Stimulated activated CD4-positive, alpha-beta T cell treated with anti-CD3 and anti-CD28 coated beads, Interleukin-15, amount 100 ng/mL, for 1 hour (primary cell): Measurements from ENCODE around the gene PAF1.

ENCODE experiments used
- DNase-seq, 2 donors: peaks; one replicate each; pipeline ENCODE4 v3.0.0-alpha.2; 2020; ENCODE audit warnings: low read depth in 1 of 2, low spot score in 1 of 2

Gene PAF1

GRCh38 chr19:39390751-39391437 is at the start of gene PAF1, which contains the start of gene MED29:
Gene PAF1 (minus strand): TSS chr19:39391106. CDS start chr19:39390864, 242 bp downstream.
Gene MED29 (plus strand): TSS chr19:39391378. CDS start chr19:39391423, 45 bp downstream.
- DNase-seq, result peak; percentile 85 to 92

GRCh38 chr19:39438270-39438934 is 47.5 kb upstream of the PAF1 start:
- DNase-seq, result no peak

GRCh38 chr19:39436350-39436716 is 45.4 kb upstream of the PAF1 start:
- DNase-seq, result no peak

- DNase-seq, result peak; percentile 99
Measured at GRCh38 chr19:39435499-39436349, 44.8 kb upstream of the PAF1 start, which contains the start of gene RPS16. Gene RPS16 (minus strand): TSS chr19:39435949. CDS start chr19:39435895, 54 bp downstream.

- DNase-seq, result no peak
Measured at GRCh38 chr19:39434123-39435076, 43.5 kb upstream of the PAF1 start.

GRCh38 chr19:39433480-39434079 is 42.7 kb upstream of the PAF1 start:
- DNase-seq, result no peak

GRCh38 chr19:39432677-39433025 is 41.7 kb upstream of the PAF1 start:
- DNase-seq, result no peak

- peak in 1 of 2 donors; percentile 47 for DNase-seq
Measured at GRCh38 chr19:39430675-39431593, 40.0 kb upstream of the PAF1 start.

GRCh38 chr19:39428283-39429112 is 37.6 kb upstream of the PAF1 start:
- DNase-seq, result no peak

GRCh38 chr19:39427707-39428106 is 36.8 kb upstream of the PAF1 start:
- DNase-seq, result no peak

- no peak for DNase-seq
Measured at GRCh38 chr19:39426170-39426569, 35.3 kb upstream of the PAF1 start.

GRCh38 chr19:39425744-39426143 is 34.8 kb upstream of the PAF1 start:
- no peak for DNase-seq

- no peak for DNase-seq
Measured at GRCh38 chr19:39424934-39425333, 34.0 kb upstream of the PAF1 start.

- no peak for DNase-seq
Measured at GRCh38 chr19:39423258-39424086, 32.6 kb upstream of the PAF1 start.

- no peak for DNase-seq
Measured at GRCh38 chr19:39422020-39422419, 31.1 kb upstream of the PAF1 start.

GRCh38 chr19:39420769-39421168 is 29.9 kb upstream of the PAF1 start:
- DNase-seq, result no peak

- DNase-seq, result no peak
Measured at GRCh38 chr19:39419003-39419402, 28.1 kb upstream of the PAF1 start.
